Measurements from ENCODE around the gene NRDC. TPM values are rescaled to one million over a fixed set of nuclear protein-coding genes. Genes with fewer than 3 reads are reported as not detected.
"Not testable (repeated sequence)": the region's sequence is repeated elsewhere in the genome, so short reads cannot be mapped to it uniquely, and the experiment has no call there.

NRDC gene
- 37.9 and 39.2 TPM in 2 replicates for total RNA-seq

GRCh38 chr1:51878616-51879336, at the start of gene NRDC:
Gene NRDC (minus strand): TSS chr1:51878727. CDS start chr1:51878615, 112 bp downstream.
- DNase-seq (ENCODE audit: low read depth in 2 of 2): peak; percentile 100

- DNase-seq (ENCODE audit: low read depth in 2 of 2): no peak
Measured at GRCh38 chr1:51927029-51927428, 48.5 kb upstream of the NRDC start.

- DNase-seq (ENCODE audit: low read depth in 2 of 2): peak; percentile 63 to 77
Measured at GRCh38 chr1:51926171-51926812, 47.8 kb upstream of the NRDC start.

- no peak for DNase-seq (ENCODE audit: low read depth in 2 of 2)
Measured at GRCh38 chr1:51924455-51924854, 45.9 kb upstream of the NRDC start.

GRCh38 chr1:51922040-51922439, 43.5 kb upstream of the NRDC start:
- no peak for DNase-seq (ENCODE audit: low read depth in 2 of 2)

- DNase-seq (ENCODE audit: low read depth in 2 of 2): peak in 1 of 2 donors; percentile 58
Measured at GRCh38 chr1:51920130-51920529, 41.6 kb upstream of the NRDC start.

GRCh38 chr1:51919684-51920083, 41.2 kb upstream of the NRDC start:
- no peak for DNase-seq (ENCODE audit: low read depth in 2 of 2)

GRCh38 chr1:51916587-51917405, 38.3 kb upstream of the NRDC start:
- DNase-seq (ENCODE audit: low read depth in 2 of 2): peak in 1 of 2 donors; percentile 33

GRCh38 chr1:51915951-51916350, 37.4 kb upstream of the NRDC start:
- no peak for DNase-seq (ENCODE audit: low read depth in 2 of 2)

GRCh38 chr1:51912881-51913280, 34.4 kb upstream of the NRDC start:
- no peak for DNase-seq (ENCODE audit: low read depth in 2 of 2)

- DNase-seq (ENCODE audit: low read depth in 2 of 2): no peak
Measured at GRCh38 chr1:51910221-51911000, 31.9 kb upstream of the NRDC start.

GRCh38 chr1:51908499-51908898, 30.0 kb upstream of the NRDC start:
- no peak for DNase-seq (ENCODE audit: low read depth in 2 of 2)

- no peak for DNase-seq (ENCODE audit: low read depth in 2 of 2)
Measured at GRCh38 chr1:51907079-51907702, 28.7 kb upstream of the NRDC start.

GRCh38 chr1:51906306-51907078, 28.0 kb upstream of the NRDC start:
- peak in 1 of 2 donors; percentile 29 for DNase-seq (ENCODE audit: low read depth in 2 of 2)

- DNase-seq (ENCODE audit: low read depth in 2 of 2): no peak
Measured at GRCh38 chr1:51902456-51902855, 23.9 kb upstream of the NRDC start.

- no peak for DNase-seq (ENCODE audit: low read depth in 2 of 2)
Measured at GRCh38 chr1:51901151-51901550, 22.6 kb upstream of the NRDC start.

- no peak for DNase-seq (ENCODE audit: low read depth in 2 of 2)
Measured at GRCh38 chr1:51899022-51899421, 20.5 kb upstream of the NRDC start.

- peak in 1 of 2 donors; percentile 56 for DNase-seq (ENCODE audit: low read depth in 2 of 2)
Measured at GRCh38 chr1:51898090-51898734, 19.7 kb upstream of the NRDC start.

GRCh38 chr1:51897699-51898031, 19.1 kb upstream of the NRDC start:
- peak; percentile 71 to 84 for DNase-seq (ENCODE audit: low read depth in 2 of 2)

GRCh38 chr1:51894748-51895147, 16.2 kb upstream of the NRDC start:
- not testable (repeated sequence) for DNase-seq (ENCODE audit: low read depth in 2 of 2)
